ENCODE data around the gene KIF6. TPM values are rescaled to one million over a fixed set of nuclear protein-coding genes. Genes with fewer than 3 reads are reported as not detected.
"Not testable (repeated sequence)": the region's sequence is repeated elsewhere in the genome, so short reads cannot be mapped to it uniquely, and the experiment has no call there.

KIF6 gene
- total RNA-seq, 1 donor from 2014 or later, result 0.06 TPM

DNA sequence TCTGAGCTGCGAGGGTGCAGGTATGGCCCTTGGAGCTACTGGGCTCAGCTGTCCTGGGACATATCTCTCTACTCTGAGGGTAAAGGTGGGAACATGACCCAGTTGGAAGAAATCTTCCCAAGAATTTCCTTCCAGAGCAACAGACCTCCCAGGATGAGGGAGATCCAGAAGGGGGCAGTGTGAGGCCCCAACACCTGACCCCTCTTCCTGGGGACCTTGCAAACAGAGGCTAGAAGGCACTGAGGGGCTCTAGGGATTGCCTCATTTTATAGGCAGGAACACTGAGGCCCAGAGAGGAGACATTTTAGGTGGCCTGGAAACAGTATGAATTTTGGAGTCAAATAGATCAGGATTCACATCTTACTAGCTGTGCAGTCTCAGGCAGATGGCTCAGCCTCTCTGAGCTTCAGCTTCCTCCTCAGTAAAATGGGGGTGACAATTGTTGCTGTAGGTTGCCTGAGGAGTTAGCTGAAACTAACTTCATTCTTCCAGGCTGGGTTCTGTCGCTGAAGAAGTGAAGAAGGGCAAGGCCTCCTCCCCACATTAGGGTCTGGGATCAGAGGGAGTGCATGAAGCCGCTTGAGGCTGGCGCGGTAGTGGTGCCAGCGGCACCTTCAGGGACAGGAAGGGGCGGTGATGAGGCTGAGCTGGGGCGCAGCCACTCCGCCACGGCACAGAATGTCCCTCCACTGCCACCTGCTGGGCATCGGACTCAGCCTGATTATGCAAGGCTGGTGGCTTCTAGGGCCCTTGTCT is 422.4 kb downstream of the KIF6 start:
- DNase-seq (ENCODE audit: extremely low read depth, low read depth, low spot score), result no peak

DNA sequence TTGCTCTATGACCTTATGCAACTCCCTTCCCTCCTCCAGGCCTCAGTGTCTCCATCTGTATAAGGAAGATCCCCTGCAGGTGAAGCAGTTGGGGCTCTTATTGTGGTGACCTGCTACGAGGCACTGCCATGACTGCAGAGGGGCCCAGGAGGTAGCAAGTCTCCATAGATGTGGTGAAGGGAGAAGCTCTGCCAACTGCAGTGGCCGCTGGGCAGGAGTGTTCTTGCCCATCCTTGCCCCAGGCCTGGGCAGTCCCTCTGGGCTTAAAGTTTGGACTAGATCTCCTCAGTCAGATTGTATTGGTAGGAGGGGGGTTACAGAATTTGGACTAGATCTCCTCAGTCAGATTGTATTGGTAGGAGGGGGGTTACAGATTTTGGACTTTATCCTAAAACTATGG is 423.2 kb downstream of the KIF6 start:
- no peak for DNase-seq (ENCODE audit: extremely low read depth, low read depth, low spot score)

DNA sequence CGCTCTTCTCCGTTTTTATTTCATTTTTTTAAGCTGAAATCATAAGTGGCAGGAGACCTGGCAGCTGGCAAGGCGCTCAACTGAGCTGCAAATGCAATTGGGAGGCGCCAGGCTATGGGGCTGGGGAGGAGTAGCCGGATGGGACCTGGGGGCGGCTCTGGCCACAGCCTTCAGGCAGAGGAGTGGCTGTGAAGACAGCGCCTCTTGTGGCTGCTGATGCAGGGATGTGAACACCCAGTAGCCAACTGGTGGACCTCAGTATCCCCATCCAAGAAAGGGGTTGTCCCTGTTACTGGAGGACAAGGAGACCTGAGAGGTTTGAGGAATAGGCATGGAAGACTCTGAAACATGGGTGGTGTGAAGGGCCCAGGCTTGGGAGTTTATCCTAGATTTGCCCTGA is 423.6 kb downstream of the KIF6 start:
- DNase-seq (ENCODE audit: extremely low read depth, low read depth, low spot score), result no peak

DNA sequence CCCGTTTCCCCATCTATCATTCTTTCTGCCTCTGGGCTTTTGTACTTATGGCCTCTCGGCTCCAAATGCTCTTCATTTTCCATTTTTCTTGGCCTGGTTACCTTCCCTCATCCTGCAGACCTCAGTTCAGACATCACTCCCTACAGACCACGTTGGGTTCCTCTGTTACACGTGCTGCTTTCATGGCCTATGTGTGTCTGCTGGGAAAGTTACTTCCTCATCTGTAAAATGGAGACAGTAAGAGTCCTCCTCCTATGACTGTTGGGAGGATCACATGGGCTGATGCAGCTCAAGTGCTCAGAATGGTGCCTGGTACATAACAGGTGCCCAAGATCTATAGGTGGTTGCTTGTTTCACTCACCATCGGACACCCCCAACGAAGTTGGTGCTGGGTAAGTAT is 424.5 kb downstream of the KIF6 start:
- DNase-seq (ENCODE audit: extremely low read depth, low read depth, low spot score), result no peak

DNA sequence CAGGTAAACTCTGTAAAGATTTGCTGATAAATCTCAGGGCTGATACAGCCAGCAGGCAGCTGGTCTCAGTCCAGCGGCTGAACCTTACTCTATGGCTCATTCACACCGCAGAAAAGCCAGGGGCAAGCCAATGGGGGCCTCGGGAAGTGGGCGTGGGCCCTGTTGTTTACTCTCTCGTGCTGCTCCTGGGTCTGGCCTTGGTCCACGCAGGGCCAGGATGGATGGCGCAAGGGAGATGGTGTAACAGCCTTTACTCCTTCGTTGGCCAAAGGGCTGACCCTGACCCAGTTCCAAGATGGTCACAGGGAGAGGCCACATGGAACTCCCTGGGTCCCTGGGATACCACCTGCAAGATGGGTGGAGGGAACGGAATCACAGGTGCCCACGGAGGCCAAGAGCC is 427.1 kb downstream of the KIF6 start:
- no peak for DNase-seq (ENCODE audit: extremely low read depth, low read depth, low spot score)

DNA sequence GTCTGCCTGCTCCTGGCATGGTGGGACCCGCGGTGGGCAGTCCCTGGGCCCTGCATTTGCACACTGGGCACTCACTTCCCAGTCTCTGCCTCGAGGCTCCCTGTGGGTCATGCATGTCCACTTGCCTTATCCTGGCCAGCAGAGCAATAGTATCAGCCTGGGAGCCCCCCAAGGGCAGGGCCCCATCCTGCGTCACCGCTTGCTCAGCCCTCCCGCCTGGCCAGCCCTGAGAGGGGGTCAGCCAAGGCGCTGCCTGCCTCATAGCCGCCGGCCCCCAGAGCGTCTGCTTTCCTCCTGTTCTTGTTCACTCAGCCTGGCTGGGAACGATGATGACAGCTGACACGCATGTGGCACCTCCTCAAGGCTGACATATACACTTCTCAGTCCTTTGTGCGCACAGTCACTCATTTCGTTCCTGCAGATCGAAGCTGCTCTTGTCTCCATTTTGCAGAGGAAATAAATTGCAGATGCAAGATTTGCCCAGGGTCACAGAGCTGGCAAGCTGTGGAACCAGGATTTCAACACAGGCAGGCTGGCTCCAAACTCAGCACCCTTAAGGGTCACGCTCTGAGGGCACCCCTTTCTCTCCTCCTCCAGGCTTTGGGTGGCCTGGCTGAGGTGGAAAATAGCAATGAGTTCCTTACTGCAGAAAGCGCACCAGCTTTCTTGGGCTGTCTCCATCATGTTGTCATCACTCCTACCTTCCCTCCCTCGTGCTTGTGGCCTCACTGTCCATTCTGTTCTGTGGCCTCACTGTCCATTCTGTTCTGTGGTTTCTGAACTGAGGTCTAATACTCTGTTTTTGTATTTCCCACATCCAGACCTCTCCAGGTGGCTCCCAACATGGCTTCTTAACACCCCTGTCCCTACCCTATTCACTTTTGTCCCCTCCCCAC is 428.2 kb downstream of the KIF6 start:
- no peak for DNase-seq (ENCODE audit: extremely low read depth, low read depth, low spot score)

DNA sequence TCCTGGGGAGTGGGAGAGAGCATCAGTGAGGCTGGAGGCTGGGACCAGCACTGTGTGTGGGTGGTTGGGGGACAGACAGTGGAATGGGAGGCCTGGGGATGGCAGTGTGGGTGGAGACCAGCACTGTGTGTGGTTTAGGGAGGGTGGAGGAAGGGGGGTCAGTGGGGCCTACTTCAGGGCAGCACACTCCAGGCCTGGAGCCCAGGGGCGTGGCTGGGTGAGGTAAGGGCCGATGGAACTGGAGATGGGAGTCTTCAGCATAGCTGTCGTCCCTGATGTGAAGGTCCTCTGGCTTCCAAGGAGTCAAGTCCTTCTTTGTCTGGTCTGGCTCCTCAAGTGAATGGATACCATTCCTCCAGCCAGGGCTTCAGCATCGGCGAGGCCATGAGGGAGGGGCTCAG is 429.6 kb downstream of the KIF6 start:
- no peak for DNase-seq (ENCODE audit: extremely low read depth, low read depth, low spot score)

DNA sequence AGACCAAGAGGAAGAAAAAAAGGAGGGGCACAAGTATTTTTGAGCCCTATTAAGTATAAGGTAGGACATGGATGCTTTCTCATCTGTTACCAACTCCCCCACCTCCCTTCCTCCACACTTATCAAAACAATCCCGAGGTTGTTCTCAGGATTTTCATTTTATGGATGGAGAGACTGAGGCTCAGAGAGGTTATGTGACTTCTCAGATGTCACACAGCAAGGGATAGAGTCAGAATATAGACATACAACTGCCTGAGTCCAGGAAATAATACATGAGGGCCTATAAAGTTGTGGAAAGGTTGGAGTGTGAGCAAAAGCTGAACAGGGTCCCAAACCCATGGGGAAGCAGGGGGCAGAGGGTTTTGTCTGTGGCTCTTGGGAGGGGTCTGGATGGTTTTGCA is 430.3 kb downstream of the KIF6 start:
- no peak for DNase-seq (ENCODE audit: extremely low read depth, low read depth, low spot score)

DNA sequence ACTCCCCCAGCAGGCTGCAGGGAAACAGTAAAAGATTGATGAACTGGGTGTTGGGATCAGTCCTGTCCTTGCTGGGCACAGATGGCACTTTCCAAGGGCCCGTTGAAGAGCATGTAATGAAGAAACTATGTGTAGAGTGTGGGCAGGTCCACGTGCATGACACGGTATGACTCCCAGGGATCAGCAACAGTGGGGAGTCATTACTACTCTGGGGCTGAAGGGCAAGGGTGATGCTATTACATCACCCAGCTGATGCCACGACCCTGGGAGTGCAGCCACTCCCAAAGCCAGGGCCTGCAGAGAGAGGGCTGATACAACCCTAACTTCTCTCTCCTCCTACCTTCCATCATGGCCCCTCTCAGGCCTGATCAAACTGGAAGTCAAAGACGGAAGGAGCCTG is 431.1 kb downstream of the KIF6 start:
- DNase-seq (ENCODE audit: extremely low read depth, low read depth, low spot score), result no peak

GRCh38 chr6:39292637-39293036 is 432.6 kb downstream of the KIF6 start:
- DNase-seq (ENCODE audit: extremely low read depth, low read depth, low spot score), result no peak

DNA sequence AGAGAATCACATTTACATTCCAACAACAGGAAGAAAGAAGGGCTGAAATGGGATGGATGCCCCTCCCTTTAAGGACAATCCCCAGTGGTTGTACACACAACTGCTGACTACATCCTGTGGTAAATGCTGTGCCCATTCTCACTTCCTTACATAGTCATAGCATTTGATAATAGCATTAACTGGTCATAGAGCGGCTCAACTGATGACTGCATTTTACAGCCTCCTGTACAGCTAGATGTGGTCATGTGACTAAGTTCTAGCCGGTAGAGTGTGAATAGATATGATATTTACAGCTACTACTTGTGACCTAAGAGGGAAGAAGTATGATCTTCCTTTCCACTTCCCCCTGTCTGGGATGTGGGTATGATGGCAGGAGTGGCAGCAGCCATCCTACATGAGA is 435.7 kb downstream of the KIF6 start:
- no peak for DNase-seq (ENCODE audit: extremely low read depth, low read depth, low spot score)

GRCh38 chr6:39287601-39288000 is 437.6 kb downstream of the KIF6 start:
- DNase-seq (ENCODE audit: extremely low read depth, low read depth, low spot score), result no peak

- DNase-seq (ENCODE audit: extremely low read depth, low read depth, low spot score), result not testable (repeated sequence)
These were observed 438.6 kb downstream of the KIF6 start for GRCh38 chr6:39286596-39286995.

DNA sequence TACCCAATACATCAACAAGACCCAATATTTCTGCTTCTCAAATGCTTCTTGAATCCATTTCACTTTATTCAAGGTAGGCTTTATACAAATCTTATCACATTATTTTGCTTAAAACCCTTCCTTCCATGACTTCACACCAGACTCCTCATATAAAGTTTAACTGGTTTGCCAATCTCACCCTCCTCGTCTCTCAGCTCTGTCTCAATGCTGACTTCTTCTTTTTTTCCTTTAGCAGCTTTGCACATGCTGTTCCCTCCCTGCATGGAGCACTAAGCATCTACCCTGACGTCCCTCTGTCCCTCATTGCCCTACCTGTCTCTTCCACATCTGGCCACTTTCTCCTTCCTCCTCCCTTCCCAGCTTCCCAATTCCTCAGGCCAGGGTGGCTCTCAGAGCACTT is 442.4 kb downstream of the KIF6 start:
- no peak for DNase-seq (ENCODE audit: extremely low read depth, low read depth, low spot score)

DNA sequence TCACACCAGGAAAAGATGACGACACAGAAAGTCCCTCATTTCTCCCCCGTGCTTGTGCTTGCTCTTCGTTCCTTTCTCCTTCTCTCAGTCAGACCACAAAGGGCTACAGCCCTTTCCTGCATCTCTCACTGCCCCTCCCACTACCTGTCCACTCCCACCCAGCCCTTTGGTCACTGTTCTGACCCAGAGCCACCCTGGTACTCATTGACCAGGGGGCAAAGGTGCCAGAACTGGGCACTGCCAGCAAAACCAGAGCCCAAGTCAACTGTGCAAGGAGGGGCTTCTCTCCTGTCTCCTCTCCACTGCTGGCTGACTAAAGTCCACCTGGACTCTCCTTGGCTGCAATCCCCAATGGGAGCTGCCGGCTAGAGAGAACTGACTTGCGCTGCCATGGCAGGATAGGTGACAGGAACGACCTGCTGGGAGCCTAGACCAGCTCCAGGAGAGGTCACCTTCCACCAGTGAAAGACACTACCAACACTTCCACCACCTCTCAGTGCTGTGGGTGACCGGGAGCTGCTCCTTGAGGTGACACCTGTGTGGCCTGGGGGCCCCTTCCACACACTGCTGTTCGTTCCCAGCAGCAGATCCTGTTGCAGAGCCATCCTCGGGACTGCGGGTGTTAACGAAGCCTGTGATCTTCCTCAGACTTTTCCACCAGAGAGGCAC is 443.8 kb downstream of the KIF6 start:
- no peak for DNase-seq (ENCODE audit: extremely low read depth, low read depth, low spot score)

- no peak for DNase-seq (ENCODE audit: extremely low read depth, low read depth, low spot score)
These were observed 444.9 kb downstream of the KIF6 start for GRCh38 chr6:39280247-39280731.

Other genes starting within 250 kb of the KIF6 start
- gene DAAM2, start 67.0 kb upstream of the KIF6 start, total RNA-seq, result 0.53 and 1.2 TPM in 2 replicates
- gene MOCS1, start 209.1 kb upstream of the KIF6 start, total RNA-seq, result 8.6 and 12.1 TPM in 2 replicates

All from glomerular endothelial cell (primary cell).